Muscle layer of colon (tissue), 2 donors: ENCODE measurements around the gene PKP3.

Experiments used
- H3K27ac ChIP-seq: one replicate; pipeline ENCODE4 v1.7.0; 2013; ENCODE audit warnings: low read depth, mild to moderate bottlenecking, low read length, moderate library complexity
- H3K27me3 ChIP-seq, 2 donors: one replicate each; pipeline ENCODE4 v1.7.0; 2013; ENCODE audit warnings: low read length in 2 of 2, mild to moderate bottlenecking in 2 of 2; ENCODE audit not compliant: insufficient read depth in 2 of 2, control insufficient read depth in 1 of 2
- H3K36me3 ChIP-seq: one replicate; pipeline ENCODE4 v1.7.0; 2013; ENCODE audit warnings: mild to moderate bottlenecking, low read length; ENCODE audit not compliant: insufficient read depth
- H3K4me1 ChIP-seq: one replicate; pipeline ENCODE4 v1.7.0; 2013; ENCODE audit warnings: mild to moderate bottlenecking, low read length; ENCODE audit not compliant: insufficient read depth
- H3K4me3 ChIP-seq, 2 donors: one replicate each; pipeline ENCODE4 v1.7.0; 2013; ENCODE audit warnings: low read length in 2 of 2, low read depth in 1 of 2, mild to moderate bottlenecking in 1 of 2, moderate library complexity in 1 of 2
- H3K9ac ChIP-seq: one replicate; pipeline ENCODE4 v1.7.0; 2013; ENCODE audit warnings: low read length
- H3K9me3 ChIP-seq: one replicate; pipeline ENCODE4 v1.7.0; 2013; ENCODE audit warnings: mild to moderate bottlenecking, low read length
- donor health status: abdominal sarcoma.
- donor health status: Adenocarcinoma of cecum.

PKP3 gene

GRCh38 chr11:364991-365725, 28.9 kb upstream of the PKP3 start:
- Histone ChIP-seq H3K36me3 (no peaks in the 10 kb centered on the region), H3K27ac (no peak overlapping the region), H3K27me3 (peaks cover 24 to 52% of the 10 kb centered on the region in 2 donors), H3K4me3 (no peak overlapping the region), H3K9ac (no peak overlapping the region), H3K9me3 (no peaks in the 10 kb centered on the region), H3K4me1 (no peaks in the 10 kb centered on the region)

GRCh38 chr11:365831-366230, 28.2 kb upstream of the PKP3 start:
- Histone ChIP-seq H3K9ac (no peak overlapping the region), H3K36me3 (no peaks in the 10 kb centered on the region), H3K4me1 (no peaks in the 10 kb centered on the region), H3K27ac (no peak overlapping the region), H3K4me3 (no peak overlapping the region), H3K9me3 (no peaks in the 10 kb centered on the region), H3K27me3 (peaks cover 24 to 59% of the 10 kb centered on the region in 2 donors)

- Histone ChIP-seq H3K27ac (no peak overlapping the region), H3K4me1 (no peaks in the 10 kb centered on the region), H3K36me3 (no peaks in the 10 kb centered on the region), H3K4me3 (no peak overlapping the region), H3K9me3 (no peaks in the 10 kb centered on the region), H3K9ac (no peak overlapping the region), H3K27me3 (peaks cover 24 to 64% of the 10 kb centered on the region in 2 donors)
Observed at GRCh38 chr11:367956-368413, 26.0 kb upstream of the PKP3 start.

- Histone ChIP-seq H3K36me3 (no peaks in the 10 kb centered on the region), H3K9ac (no peak overlapping the region), H3K4me1 (no peaks in the 10 kb centered on the region), H3K4me3 (no peak overlapping the region), H3K27ac (no peak overlapping the region), H3K9me3 (no peaks in the 10 kb centered on the region), H3K27me3 (peaks cover 24 to 62% of the 10 kb centered on the region in 2 donors)
Observed at GRCh38 chr11:368414-369335, 25.3 kb upstream of the PKP3 start.

GRCh38 chr11:369336-370018, 24.5 kb upstream of the PKP3 start, which contains the start of gene B4GALNT4:
Gene B4GALNT4 (plus strand): TSS chr11:369499. CDS start chr11:369804, 305 bp downstream.
- Histone ChIP-seq H3K27ac (no peak within 1 kb of the TSS), H3K4me3 (no peak within 1 kb of the TSS)

DNA sequence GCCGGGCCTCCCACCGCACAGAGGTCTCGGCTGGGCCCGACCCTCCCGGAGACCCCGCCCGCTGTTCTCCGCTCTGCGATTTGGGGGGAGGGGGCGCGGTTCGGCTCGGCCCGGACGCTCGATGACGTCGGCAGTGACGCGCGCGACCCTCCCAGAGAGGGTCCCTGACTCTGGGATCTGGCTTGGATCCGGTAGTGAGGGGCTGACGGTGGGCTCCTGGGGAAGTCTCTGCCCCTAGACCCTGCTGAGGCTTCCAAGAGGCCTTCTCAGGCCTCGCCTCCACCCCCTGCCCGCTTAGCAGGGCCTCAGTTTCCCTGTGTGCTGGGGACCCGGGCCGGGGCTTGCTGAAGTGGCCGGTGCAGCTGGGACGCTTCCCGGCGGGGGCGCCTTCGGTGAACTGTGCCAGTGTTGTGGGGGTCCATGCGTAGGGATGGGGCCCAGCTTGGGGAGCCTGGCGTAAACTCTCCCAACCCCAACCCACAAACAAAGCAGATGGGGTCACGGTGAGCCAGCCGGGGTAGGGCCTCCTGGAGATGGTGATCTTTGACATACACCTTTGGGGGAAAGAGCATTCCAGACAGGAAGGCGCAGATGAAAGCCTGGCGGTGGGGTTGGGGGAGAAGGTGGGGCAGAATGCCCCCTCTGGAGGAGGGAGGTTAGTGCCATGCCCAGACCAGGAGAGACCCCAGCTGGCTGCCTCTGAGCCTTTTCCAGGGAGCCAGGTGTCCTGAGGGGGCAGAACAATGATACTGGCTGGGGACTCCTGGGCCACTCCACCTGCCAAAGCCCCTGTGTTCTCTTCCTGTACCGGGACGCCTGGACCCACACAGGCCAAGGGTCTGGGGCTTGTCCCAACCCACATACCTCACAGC, 23.7 kb upstream of the PKP3 start:
- H3K4me3 ChIP-seq: no peak overlapping the region
- H3K9me3 ChIP-seq: no peaks in the 10 kb centered on the region
- no peaks in the 10 kb centered on the region for H3K36me3 ChIP-seq
- H3K27ac ChIP-seq: no peak overlapping the region
- no peak overlapping the region for H3K9ac ChIP-seq
- H3K27me3 ChIP-seq: peaks cover 24 to 46% of the 10 kb centered on the region in 2 donors
- H3K4me1 ChIP-seq: no peaks in the 10 kb centered on the region

More at GRCh38 chr11:369336-370018, 24.5 kb upstream of the PKP3 start, which contains the start of gene B4GALNT4:
- H3K9ac ChIP-seq: no peak within 1 kb of the TSS
- no peaks in the 10 kb centered on the region for H3K9me3 ChIP-seq
- no peaks in the 10 kb centered on the region for H3K36me3 ChIP-seq
- H3K4me1 ChIP-seq: no peaks in the 10 kb centered on the region
- peaks cover 24 to 54% of the 10 kb centered on the region in 2 donors for H3K27me3 ChIP-seq

DNA sequence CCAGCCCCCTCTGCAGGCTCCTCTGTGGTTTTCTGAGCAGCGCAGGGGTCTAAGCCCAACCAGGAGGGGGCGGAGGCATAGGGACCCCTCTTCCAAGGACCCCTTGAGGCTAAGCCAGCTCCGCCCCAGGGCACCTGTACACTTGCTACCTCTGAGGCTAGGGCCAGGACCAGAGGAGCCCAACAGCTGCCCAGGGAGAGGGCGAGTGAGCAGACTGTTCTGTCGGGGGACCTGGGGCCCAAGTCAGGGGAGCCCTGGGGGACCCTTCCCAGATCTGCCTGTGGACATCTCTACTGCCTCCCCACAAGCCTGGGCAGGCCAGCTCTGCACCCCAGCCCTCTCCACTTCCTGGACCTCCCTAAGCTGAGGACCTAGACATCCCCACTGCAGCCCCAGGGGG, 23.0 kb upstream of the PKP3 start:
- Histone ChIP-seq H3K9ac (no peak overlapping the region), H3K4me1 (no peaks in the 10 kb centered on the region), H3K27ac (no peak overlapping the region), H3K9me3 (no peaks in the 10 kb centered on the region), H3K27me3 (peaks cover 22 to 39% of the 10 kb centered on the region in 2 donors), H3K4me3 (no peak overlapping the region), H3K36me3 (no peaks in the 10 kb centered on the region)

DNA sequence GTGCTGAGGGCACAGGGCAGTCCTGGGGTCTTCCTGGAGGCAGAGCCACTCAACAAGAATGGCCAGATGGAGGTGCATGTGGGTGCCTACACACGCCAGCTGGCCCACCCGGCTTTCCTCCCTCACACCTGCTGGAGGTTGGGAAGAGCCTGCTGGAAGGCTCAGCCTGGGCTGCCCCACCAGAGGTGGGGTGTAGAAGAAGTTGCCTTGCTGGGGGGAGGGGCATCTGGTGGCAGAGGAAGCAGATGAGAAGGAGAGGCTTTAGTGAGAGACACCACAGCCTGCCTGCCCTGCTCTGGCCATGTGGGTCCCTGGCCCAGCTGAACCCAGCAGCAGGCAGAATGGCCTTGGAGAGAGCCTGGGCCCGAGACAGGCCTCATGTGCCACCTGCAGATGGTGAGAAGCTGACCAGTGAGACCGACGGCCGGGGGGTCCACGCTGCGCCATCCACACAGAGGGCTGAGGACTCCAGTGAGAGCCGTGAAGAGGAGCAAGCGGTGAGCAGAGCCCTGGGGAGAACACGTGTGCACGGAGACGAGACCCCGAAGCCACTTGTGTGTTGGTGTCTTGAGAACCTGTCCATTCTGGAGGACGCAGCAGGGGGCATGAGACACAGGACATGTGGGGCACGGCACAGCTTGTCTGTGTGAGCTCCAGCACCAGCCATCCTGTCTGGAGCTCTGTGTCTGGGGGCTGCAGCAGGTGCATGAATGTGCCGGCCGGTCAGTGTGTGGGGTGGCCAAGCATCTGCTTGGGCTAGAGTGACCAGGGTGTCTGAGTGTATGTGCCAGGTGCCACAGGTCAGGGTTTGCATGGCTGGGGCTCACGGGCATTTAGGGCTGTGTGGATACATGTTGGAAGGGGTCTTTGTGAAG, 22.1 kb upstream of the PKP3 start:
- Histone ChIP-seq H3K27me3 (peaks cover 17 to 32% of the 10 kb centered on the region in 2 donors), H3K9ac (no peak overlapping the region), H3K27ac (no peak overlapping the region), H3K4me3 (no peak overlapping the region), H3K9me3 (no peaks in the 10 kb centered on the region), H3K36me3 (no peaks in the 10 kb centered on the region), H3K4me1 (no peaks in the 10 kb centered on the region)

DNA sequence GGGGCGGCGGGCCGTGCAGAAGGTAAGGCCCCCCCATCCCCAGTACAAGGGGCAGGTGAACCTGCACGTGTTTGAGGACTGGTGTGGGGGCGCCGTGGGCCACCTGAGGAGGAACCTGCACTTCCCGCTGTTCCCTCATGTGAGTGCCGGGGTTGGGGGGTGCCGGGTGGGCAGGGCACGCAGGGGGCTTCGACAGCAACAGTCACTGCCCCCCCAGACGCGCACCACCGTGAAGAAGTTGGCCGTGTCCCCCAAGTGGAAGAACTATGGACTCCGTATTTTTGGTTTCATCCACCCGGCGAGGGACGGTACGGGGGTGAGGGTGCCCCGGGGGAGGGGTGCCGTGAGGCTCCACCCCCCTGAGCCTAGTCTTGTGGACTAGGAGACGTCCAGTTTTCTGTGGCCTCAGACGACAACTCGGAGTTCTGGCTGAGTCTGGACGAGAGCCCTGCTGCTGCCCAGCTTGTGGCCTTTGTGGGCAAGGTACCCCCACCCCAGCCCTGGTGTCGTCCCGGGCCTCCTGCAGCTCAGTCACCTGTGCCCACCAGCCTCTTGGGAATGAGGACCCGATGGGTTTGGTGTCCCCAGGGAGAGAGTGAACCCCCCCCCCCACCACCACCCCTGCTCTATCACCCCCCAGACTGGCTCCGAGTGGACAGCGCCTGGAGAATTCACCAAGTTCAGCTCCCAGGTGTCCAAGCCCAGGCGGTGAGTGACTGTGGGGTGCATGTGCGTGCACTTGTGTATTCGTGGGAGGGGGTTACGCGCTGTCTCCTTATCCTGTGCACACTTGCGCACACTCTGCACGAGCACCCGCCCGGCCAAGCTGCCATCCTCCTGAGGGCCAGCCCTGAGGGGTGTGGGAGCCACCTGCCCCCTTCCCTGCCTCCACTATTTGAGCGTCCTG, 20.9 kb upstream of the PKP3 start:
- no peak overlapping the region for H3K9ac ChIP-seq

More for the DNA sequence above, 20.9 kb upstream of the PKP3 start:
- no peaks in the 10 kb centered on the region for H3K9me3 ChIP-seq
- no peak overlapping the region for H3K27ac ChIP-seq
- H3K4me1 ChIP-seq: no peaks in the 10 kb centered on the region
- H3K36me3 ChIP-seq: no peaks in the 10 kb centered on the region
- H3K27me3 ChIP-seq: peaks cover 6 to 21% of the 10 kb centered on the region in 2 donors
- H3K4me3 ChIP-seq: no peak overlapping the region
